HepG2 (cell line): ENCODE results near the gene WNT5B. TPM values are rescaled to one million over a fixed set of nuclear protein-coding genes. Genes with fewer than 3 reads are reported as not detected.
A peak's percentile ranks its signal among the peaks of the same experiment; 100 is the strongest.

ENCODE experiments used
- AKAP8 ChIP-seq: sonication (generic); formaldehyde crosslinking; IDR thresholded peaks from 2 replicates; pipeline ENCODE4 v1.5.1; 2020; ENCODE audit warnings: mild to moderate bottlenecking, missing genetic modification reagents
- GPN1 ChIP-seq: sonication (generic); formaldehyde crosslinking; IDR thresholded peaks from 2 replicates; pipeline ENCODE4 v1.5.1; 2020; ENCODE audit warnings: missing genetic modification reagents, borderline replicate concordance
- IKZF1 ChIP-seq: fragments of 450-650 bp; IDR thresholded peaks from 2 replicates; pipeline ENCODE4 v1.7.1; 2016
- MATR3 ChIP-seq: sonication (generic); formaldehyde crosslinking; IDR thresholded peaks from 2 replicates; pipeline ENCODE4 v1.4.0; 2020; ENCODE audit warnings: missing genetic modification reagents
- MBNL3 ChIP-seq: fragments of 250-450 bp; sonication (Bioruptor Pico); conservative IDR thresholded peaks from 2 replicates; pipeline ENCODE4 v1.8.0; 2022; ENCODE audit warnings: mild to moderate bottlenecking, inconsistent platforms
- MED13 ChIP-seq: sonication (generic); formaldehyde crosslinking; IDR thresholded peaks from 2 replicates; pipeline ENCODE4 v1.5.0; 2020; ENCODE audit warnings: missing genetic modification reagents
- MEIS1 ChIP-seq: sonication (generic); formaldehyde crosslinking; IDR thresholded peaks from 2 replicates; pipeline ENCODE4 v1.9.0; 2021; ENCODE audit warnings: mild to moderate bottlenecking, missing genetic modification reagents, moderate library complexity, borderline replicate concordance
- MTA3 ChIP-seq: sonication (generic); formaldehyde crosslinking; IDR thresholded peaks from 2 replicates; pipeline ENCODE4 v1.4.0; 2020; ENCODE audit warnings: missing genetic modification reagents
- NCOA5 ChIP-seq: sonication (generic); formaldehyde crosslinking; IDR thresholded peaks from 2 replicates; pipeline ENCODE4 v1.4.0; 2020; ENCODE audit warnings: missing genetic modification reagents
- NFIB ChIP-seq: sonication (generic); formaldehyde crosslinking; IDR thresholded peaks from 2 replicates; pipeline ENCODE4 v1.9.0; 2021; ENCODE audit warnings: missing genetic modification reagents, mild to moderate bottlenecking, borderline replicate concordance
- NFKB2 ChIP-seq: sonication (generic); formaldehyde crosslinking; IDR thresholded peaks from 2 replicates; pipeline ENCODE4 v1.4.0; 2020; ENCODE audit warnings: missing genetic modification reagents, borderline replicate concordance
- SKI ChIP-seq: fragments of 450-650 bp; IDR thresholded peaks from one replicate; pipeline ENCODE4 v1.6.1; 2018; ENCODE audit warnings: mild to moderate bottlenecking; ENCODE audit not compliant: partially characterized antibody
- SMARCC2 ChIP-seq: fragments of 450-650 bp; IDR thresholded peaks from 2 replicates; pipeline ENCODE4 v1.6.1; 2017; ENCODE audit warnings: antibody characterized with exemption, mild to moderate bottlenecking
- ZC3H4 ChIP-seq: sonication (generic); formaldehyde crosslinking; IDR thresholded peaks from 2 replicates; pipeline ENCODE4 v1.4.0; 2020; ENCODE audit warnings: missing genetic modification reagents, borderline replicate concordance
- ZFP41 ChIP-seq: sonication (generic); formaldehyde crosslinking; IDR thresholded peaks from 2 replicates; pipeline ENCODE4 v1.4.0; 2020; ENCODE audit warnings: mild to moderate bottlenecking, missing genetic modification reagents, borderline replicate concordance
- ZFX ChIP-seq: sonication (generic); formaldehyde crosslinking; IDR thresholded peaks from 2 replicates; pipeline ENCODE4 v1.4.0; 2020; ENCODE audit warnings: mild to moderate bottlenecking, low read depth, missing genetic modification reagents, moderate library complexity
- ZNF205 ChIP-seq: IDR thresholded peaks from 2 replicates; pipeline ENCODE4 v1.6.1; 2018; ENCODE audit warnings: missing biosample characterization, missing genetic modification reagents
- ZNF224 ChIP-seq: sonication (generic); formaldehyde crosslinking; IDR thresholded peaks from 2 replicates; pipeline ENCODE4 v1.5.0; 2020; ENCODE audit warnings: mild to moderate bottlenecking, missing genetic modification reagents
- ZNF557 ChIP-seq: sonication (generic); formaldehyde crosslinking; IDR thresholded peaks from 2 replicates; pipeline ENCODE4 v1.4.0; 2020; ENCODE audit warnings: missing genetic modification reagents
- ZSCAN9 ChIP-seq: IDR thresholded peaks from 2 replicates; pipeline ENCODE4 v1.6.1; 2016; ENCODE audit warnings: borderline replicate concordance
- polyA plus RNA-seq, 8 experiments: library from polyadenylated mRNA; depleted of rRNA in 3 of 8; stranded (reverse) in 7 of 8; unstranded in 1 of 8; fragments of >200 nt; fragmentation: Illumina TruSeq in 4 of 8; extraction: Trizol in 4 of 8; gene quantifications; 2 replicates each; pipeline versions ENCODE4 v1.2.1 to v1.2.3, GENCODE V29; 2011 to 2016; ENCODE audit warnings: low read depth in 4 of 8, missing spikeins in 1 of 8, mixed read lengths in 1 of 8; ENCODE audit not compliant: insufficient read depth in 1 of 8
- total RNA-seq, 5 experiments: library from RNA; depleted of rRNA; stranded (reverse); fragments of >200 nt; fragmentation: Illumina TruSeq; extraction: Trizol; gene quantifications; 2 replicates each; pipeline ENCODE4 v1.2.3, GENCODE V29; 2016; ENCODE audit warnings: low read depth in 1 of 5
- TF ChIP-seq, protein P1 (sequence below): sonication (generic); formaldehyde crosslinking; IDR thresholded peaks from 2 replicates; pipeline ENCODE4 v1.5.1; 2020; ENCODE audit warnings: mild to moderate bottlenecking, moderate library complexity, missing genetic modification reagents
- TF ChIP-seq, protein P2 (sequence below): sonication (generic); formaldehyde crosslinking; IDR thresholded peaks from 2 replicates; pipeline ENCODE4 v1.8.0; 2022; ENCODE audit warnings: mild to moderate bottlenecking, missing genetic modification reagents, moderate library complexity
- TF ChIP-seq, protein P3 (sequence below): sonication (generic); formaldehyde crosslinking; IDR thresholded peaks from 2 replicates; pipeline ENCODE4 v1.8.0; 2022; ENCODE audit warnings: low read depth, missing genetic modification reagents
- TF ChIP-seq, protein P4 (sequence below): sonication (generic); formaldehyde crosslinking; IDR thresholded peaks from 2 replicates; pipeline ENCODE4 v1.9.0; 2021; ENCODE audit warnings: missing genetic modification reagents, borderline replicate concordance
- TF ChIP-seq, protein P5 (sequence below): sonication (generic); formaldehyde crosslinking; IDR thresholded peaks from 2 replicates; pipeline ENCODE4 v1.9.0; 2021; ENCODE audit warnings: missing genetic modification reagents, mild to moderate bottlenecking, borderline replicate concordance

The WNT5B gene
- total and polyA plus RNA-seq, 2 of the 13 experiments (the other 11 are each of a cell fraction or from before 2014, with no cell fraction given): 0.04 TPM; not detected in 1

DNA sequence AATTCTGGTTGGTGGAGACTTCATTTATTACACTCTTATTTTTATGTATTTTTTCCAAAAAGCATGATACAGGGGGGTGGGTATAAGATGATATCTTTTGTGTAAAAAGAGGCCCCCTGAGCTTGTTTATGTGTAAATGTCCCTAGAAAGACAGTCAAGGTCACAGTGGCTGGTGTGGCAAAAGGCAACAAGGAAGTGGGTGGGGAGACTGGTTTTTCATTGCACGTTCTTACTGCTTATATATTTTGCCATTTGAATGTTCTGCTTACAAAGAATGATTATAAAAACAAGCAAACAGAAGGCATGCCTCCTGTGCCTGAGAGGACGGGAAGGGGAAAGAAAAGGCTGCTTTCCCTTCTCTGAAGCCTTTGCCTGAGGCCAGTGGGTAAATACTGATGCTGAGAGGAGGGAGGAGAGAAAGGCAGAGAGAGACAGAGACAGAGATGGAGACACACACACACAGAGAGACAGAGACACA lies 37.7 kb downstream of the WNT5B start (continued):
- TF ChIP-seq SKI: peak; percentile 86
- TF ChIP-seq, protein P1, sequence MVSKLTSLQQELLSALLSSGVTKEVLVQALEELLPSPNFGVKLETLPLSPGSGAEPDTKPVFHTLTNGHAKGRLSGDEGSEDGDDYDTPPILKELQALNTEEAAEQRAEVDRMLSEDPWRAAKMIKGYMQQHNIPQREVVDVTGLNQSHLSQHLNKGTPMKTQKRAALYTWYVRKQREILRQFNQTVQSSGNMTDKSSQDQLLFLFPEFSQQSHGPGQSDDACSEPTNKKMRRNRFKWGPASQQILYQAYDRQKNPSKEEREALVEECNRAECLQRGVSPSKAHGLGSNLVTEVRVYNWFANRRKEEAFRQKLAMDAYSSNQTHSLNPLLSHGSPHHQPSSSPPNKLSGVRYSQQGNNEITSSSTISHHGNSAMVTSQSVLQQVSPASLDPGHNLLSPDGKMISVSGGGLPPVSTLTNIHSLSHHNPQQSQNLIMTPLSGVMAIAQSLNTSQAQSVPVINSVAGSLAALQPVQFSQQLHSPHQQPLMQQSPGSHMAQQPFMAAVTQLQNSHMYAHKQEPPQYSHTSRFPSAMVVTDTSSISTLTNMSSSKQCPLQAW (CRISPR knock-in tag): peak; percentile 71; the same call in 1 of the 2 replicates
- TF ChIP-seq SMARCC2: no peak
- TF ChIP-seq NFIB (CRISPR knock-in tag): no peak
- TF ChIP-seq GPN1 (CRISPR knock-in tag): no peak
- TF ChIP-seq, protein P2, sequence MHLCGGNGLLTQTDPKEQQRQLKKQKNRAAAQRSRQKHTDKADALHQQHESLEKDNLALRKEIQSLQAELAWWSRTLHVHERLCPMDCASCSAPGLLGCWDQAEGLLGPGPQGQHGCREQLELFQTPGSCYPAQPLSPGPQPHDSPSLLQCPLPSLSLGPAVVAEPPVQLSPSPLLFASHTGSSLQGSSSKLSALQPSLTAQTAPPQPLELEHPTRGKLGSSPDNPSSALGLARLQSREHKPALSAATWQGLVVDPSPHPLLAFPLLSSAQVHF (CRISPR knock-in tag): no peak
- TF ChIP-seq MATR3: no peak
- TF ChIP-seq, protein P3, sequence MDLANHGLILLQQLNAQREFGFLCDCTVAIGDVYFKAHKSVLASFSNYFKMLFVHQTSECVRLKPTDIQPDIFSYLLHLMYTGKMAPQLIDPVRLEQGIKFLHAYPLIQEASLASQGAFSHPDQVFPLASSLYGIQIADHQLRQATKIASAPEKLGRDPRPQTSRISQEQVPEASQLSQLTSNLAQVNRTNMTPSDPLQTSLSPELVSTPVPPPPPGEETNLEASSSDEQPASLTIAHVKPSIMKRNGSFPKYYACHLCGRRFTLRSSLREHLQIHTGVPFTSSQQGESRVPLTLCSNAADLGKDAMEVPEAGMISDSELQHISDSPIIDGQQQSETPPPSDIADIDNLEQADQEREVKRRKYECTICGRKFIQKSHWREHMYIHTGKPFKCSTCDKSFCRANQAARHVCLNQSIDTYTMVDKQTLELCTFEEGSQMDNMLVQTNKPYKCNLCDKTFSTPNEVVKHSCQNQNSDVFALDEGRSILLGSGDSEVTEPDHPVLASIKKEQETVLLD: no peak
- no peak for TF ChIP-seq MEIS1 (CRISPR knock-in tag)
- 0 out of 2 replicates have a peak, but pooled peaks have one; percentile 15 for TF ChIP-seq ZSCAN9
- TF ChIP-seq, protein P4, sequence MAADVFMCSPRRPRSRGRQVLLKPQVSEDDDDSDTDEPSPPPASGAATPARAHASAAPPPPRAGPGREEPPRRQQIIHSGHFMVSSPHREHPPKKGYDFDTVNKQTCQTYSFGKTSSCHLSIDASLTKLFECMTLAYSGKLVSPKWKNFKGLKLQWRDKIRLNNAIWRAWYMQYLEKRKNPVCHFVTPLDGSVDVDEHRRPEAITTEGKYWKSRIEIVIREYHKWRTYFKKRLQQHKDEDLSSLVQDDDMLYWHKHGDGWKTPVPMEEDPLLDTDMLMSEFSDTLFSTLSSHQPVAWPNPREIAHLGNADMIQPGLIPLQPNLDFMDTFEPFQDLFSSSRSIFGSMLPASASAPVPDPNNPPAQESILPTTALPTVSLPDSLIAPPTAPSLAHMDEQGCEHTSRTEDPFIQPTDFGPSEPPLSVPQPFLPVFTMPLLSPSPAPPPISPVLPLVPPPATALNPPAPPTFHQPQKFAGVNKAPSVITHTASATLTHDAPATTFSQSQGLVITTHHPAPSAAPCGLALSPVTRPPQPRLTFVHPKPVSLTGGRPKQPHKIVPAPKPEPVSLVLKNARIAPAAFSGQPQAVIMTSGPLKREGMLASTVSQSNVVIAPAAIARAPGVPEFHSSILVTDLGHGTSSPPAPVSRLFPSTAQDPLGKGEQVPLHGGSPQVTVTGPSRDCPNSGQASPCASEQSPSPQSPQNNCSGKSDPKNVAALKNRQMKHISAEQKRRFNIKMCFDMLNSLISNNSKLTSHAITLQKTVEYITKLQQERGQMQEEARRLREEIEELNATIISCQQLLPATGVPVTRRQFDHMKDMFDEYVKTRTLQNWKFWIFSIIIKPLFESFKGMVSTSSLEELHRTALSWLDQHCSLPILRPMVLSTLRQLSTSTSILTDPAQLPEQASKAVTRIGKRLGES (CRISPR knock-in tag): no peak
- TF ChIP-seq ZFX (CRISPR knock-in tag): no peak
- no peak for TF ChIP-seq MBNL3 (CRISPR knock-in tag)
- TF ChIP-seq ZFP41 (CRISPR knock-in tag): no peak
- TF ChIP-seq MTA3: no peak
- TF ChIP-seq ZNF205 (CRISPR knock-in tag): no peak
- no peak for TF ChIP-seq IKZF1
- TF ChIP-seq MED13 (CRISPR knock-in tag): no peak
- no peak for TF ChIP-seq ZC3H4 (CRISPR knock-in tag)
- no peak for TF ChIP-seq ZNF224 (CRISPR knock-in tag)
- TF ChIP-seq, protein P5, sequence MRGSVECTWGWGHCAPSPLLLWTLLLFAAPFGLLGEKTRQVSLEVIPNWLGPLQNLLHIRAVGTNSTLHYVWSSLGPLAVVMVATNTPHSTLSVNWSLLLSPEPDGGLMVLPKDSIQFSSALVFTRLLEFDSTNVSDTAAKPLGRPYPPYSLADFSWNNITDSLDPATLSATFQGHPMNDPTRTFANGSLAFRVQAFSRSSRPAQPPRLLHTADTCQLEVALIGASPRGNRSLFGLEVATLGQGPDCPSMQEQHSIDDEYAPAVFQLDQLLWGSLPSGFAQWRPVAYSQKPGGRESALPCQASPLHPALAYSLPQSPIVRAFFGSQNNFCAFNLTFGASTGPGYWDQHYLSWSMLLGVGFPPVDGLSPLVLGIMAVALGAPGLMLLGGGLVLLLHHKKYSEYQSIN: no peak
- TF ChIP-seq ZNF557: no peak
- no peak for TF ChIP-seq AKAP8 (CRISPR knock-in tag)
- no peak for TF ChIP-seq NFKB2
- no peak for TF ChIP-seq NCOA5
